EL (cell line): ENCODE measurements around the gene CAMK1G.

Source experiments
- DNase-seq: peaks from one replicate; pipeline ENCODE4 v3.0.0-alpha.2; 2016

CAMK1G gene

DNA sequence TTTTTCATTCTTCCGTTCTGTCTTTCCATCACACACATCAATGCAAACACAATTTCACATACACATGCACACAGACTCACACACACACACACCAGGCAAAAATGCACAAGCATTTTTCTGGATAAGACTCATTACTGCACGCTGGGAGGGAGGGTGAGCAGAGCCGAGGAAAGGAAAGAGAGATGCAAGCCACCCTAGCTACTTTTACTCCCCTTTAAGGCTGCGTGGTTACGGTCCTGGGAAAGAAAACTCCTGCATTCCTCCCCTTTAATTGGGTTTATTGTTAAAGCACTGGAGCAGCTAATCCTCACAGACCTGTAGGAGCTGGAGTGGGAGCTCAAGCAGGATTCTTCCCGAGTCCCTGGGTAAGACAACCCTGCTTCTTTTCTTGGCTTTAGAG is at the start of gene CAMK1G:
CAMK1G (plus strand) TSS at position 307 of the 400 bp plus-strand sequence. CDS start 11,270 bp downstream, outside the sequence.
- peak; percentile 83 for DNase-seq

DNA sequence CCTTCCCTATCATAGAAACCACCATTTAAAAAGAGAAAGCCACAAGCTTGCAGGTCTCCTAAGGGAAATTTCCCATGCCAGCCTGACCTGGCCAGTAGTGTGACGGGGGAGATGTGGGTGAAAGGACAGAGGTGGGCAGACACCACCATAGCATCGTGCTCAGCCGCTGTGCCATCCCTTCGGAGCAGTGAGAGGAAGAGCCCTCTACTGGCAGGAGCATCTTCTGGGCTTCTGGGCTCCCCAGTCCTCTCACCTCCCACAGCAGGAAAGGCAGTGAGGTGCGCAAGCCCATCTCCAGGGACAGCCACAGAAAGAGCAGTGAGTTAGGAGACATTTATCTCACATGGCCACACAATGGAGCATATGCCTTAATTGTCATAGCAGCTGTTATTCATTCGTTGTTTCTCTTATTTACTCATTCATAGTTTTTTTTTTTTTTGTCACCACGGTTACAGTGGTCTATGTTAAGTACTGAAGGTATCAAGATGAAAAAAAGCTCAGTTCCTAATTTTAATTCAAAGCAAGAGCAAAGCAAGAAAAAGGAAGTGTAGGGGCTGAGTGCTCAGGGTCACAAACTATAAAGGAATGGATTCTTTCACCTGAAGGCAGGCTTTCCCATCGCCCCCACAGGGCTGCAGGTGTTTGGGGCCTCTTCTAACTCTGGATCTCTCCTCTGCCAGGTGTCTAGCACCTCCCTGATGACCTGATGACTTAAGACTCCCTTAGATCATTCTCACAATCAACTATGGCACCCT is 48.8 kb upstream of the CAMK1G start:
- no peak for DNase-seq

DNA sequence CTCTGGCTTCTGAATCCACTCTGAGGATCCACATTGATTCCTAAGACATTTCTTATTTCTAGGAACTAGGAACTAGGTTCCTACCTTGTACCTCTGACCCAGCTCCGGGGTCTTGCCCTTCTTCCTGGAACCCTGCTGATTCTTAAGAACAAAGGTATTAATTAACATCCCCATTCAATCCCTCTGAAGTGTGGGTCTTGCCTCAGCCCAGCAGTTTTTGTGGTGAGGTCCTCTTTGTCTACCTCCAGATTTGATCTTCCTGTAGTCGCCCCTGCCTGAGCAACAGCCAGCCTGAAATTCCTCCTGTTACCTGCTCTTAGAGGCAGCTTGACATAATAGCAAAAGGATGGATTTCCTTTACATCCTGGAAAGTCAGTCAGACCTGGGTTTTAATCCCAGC is 46.7 kb upstream of the CAMK1G start:
- no peak for DNase-seq

DNA sequence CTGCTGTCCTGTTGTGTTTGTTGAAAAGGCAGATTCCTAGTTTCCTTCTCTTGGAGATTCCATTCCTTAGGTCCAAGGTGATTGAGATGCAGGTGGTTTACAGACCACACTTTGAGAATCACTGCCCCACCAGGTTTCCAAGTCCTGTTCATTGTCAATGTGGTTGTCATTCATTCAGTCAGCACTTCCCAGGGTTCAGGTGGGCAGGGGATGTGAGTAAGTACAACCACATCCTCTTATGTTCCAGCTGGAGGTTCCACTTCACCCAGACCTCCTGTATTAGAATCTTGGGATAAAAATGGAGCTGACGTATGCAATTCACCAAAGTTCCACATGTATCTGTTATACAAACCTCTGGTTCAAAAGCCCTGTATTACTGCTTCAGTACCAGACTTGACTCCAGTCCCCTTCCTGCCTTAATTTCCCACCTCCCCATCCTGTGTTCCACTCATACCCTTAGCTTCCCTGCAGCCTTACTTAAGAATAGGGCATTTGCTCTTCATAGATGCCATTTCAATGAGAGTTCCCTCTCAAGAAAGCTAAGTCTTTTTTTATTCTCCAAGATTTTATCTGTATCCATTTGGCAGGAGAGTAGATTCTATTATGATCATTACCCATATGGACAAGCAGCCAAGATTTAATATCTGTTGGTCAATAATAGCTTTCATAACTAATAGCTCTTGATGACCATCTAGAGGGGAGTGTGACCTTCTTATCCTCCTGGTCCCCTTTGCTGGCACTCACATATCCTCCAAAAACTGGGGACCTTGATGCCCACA is 46.0 kb upstream of the CAMK1G start:
- DNase-seq, result no peak

DNA sequence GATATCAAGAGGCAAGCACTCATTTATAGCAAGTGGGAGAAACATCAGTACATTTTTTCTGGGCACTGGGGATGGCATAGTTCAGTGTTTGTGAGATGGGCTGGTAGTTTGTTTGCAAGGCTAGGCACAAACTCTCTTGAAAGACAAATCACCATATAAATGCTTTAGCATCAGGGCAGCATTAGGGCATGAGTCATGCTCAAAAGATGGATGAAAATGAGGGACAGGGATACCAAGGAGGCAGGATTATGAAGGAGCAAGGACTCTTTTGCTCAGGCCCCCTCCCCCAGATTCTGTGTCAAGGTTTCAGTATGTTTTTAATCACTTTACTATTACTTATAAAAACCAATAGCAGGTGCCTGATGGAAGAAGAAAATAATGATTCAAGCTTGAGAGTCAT is 43.9 kb upstream of the CAMK1G start:
- peak; percentile 10 for DNase-seq

DNA sequence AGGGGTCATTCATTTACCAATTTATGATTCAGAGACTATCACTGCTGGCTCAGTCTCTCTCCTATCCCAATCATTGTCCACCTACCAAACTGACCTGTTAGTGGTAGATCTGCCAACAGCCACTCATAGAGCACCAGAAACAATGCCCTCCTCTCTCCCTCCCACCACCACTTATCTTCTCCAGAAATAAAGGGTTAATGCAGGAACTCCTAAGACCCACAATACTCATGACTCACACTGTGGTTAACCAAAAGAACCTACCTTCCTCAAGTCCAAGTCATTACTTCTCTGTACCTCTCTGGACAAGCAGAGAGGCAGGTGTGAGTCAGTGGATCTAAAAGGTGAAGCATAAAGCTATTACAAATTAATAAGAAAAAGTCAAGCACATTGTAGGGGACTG is 40.9 kb upstream of the CAMK1G start:
- peak; percentile 25 for DNase-seq

DNA sequence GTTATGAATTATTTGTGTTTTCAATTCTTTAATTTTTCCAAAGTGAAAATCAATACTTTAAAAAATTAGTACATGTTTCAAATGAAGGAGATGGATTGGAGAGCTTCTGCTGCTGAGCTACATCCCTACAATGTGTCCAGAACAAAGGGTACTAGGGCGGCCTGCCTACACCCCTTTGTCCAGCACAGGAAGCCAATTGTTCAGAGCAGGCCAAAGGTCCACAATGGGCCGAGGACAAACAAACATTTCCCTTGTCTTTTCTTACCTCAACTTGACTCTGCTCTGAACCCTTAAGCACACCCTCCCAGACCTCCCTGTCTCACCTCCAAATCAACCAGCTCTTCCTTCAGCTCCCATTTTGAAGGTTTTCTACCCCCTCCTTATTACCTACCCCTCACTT is 39.4 kb upstream of the CAMK1G start:
- DNase-seq, result no peak

DNA sequence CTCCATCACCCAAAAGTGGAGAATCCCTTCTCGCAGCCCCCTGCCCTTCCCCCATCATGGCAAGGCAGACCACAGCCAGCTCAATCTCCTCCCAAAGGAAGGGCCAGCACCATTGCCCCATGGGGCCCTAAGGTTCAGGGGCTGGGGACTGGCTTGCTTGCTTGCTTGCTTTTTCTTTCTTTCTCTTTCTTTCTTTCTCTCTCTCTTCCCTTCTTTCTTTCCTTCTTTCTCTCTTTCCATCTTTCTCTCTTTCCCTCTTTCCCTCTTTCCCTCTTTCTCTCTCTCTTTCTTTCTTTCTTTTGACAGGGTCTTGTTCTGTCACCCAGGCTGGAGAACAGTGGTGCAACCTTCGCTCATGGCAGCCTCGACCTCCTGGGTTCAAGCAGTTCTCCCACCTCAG is 38.1 kb upstream of the CAMK1G start:
- DNase-seq, result no peak

DNA sequence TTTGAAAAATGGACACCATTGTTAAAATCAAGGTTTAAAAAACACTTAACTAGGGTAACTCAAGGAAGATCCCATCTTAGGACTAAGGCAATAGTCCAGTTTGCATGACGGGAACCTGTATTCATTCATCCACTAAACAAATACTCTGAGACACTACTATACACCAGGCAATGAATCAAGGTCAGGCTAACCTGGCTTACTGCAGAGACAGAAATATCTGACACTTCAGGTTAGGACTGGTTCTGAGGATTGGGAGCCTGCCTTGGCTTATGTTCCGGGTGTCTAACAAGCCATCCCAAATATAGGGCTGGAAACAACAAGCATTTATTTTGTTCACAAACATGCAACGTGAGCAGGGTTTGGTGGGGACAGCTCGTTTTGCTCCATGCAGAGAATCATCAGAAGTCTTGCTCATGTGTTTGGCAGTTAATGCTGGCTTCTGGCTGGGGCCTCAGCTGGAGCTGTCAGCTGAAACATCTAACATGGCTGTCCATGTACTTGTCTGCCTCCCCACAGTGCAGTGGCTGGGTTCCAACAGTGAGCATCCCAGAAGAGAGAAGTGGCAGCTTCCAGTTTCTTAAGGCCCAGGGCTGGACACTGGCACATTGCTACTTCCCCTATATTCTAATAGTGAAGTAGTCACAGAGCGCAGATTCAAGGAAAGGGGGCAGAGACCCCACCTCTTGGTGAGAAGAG is 37.0 kb upstream of the CAMK1G start:
- no peak for DNase-seq

DNA sequence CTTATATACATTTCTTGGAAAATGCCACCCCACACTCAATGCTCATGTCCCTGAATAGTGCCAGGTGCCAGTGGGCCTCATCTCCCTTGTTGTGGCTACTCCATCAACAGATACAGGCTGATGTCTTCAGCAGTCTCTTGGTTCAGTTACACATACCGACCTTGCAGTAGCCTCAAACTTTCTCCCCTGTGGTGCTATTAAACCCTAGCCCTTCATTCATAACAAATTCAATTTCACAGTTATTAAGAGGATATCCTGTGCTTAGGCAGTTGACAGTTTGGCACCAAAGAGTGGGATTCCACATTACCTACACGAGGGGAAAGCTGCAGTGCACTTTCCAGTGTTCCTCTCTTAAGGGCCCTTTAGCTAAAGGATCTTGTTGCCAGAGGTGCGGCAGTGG is 35.9 kb upstream of the CAMK1G start:
- DNase-seq, result no peak

DNA sequence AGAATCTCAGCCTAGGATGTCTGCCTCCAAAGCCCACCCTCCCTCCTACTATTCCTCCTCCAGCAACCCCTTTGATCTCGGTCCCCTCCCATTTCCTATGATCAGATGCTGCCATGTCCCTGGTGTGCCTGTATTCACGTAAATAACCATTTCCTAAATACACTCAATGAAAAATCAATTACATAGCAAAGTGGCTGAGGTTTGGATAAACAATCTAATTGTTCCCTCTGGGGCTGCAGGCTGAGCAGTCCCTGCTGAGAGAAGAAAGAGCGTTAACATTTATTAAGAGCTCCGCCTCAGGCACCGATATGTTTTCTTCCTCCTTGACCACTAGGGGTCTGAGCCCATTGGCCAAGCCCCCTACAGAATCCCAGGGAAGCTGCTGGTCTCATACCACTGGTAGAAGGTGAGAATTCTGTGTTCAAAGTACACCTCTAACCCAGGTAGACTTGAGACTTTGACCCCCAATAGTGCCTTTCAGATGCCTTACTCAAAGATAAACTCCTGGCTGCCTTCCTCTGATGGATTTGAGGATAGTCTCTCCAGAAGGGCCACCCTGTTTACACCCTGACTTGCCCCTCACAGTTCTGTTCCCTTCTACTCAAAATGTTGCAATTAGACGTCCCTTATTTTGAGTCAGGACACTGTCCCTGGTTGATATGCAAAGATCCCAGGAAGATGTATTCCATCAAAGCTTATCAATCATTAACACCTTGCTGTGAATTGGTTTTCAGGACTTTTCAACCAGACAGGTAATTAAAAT is 33.9 kb upstream of the CAMK1G start:
- no peak for DNase-seq

DNA sequence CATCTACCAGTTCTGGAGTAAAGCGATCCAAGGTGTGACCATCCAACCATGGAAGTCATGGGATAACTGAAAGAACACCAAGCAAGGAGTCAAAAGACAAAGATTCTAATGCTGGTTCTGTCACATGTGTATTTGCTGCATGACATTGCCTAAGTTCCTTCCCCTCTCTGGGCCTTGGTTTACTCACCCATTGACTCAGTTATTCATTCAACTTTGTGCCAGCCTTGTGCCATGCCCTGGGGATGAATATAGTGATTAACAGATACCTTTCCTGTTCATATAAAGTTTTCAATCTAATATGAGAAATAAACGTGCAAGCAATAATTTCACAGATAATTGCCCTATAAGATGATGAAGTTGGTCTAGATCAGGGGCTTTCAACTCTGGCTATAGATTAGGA is 33.0 kb upstream of the CAMK1G start:
- no peak for DNase-seq

DNA sequence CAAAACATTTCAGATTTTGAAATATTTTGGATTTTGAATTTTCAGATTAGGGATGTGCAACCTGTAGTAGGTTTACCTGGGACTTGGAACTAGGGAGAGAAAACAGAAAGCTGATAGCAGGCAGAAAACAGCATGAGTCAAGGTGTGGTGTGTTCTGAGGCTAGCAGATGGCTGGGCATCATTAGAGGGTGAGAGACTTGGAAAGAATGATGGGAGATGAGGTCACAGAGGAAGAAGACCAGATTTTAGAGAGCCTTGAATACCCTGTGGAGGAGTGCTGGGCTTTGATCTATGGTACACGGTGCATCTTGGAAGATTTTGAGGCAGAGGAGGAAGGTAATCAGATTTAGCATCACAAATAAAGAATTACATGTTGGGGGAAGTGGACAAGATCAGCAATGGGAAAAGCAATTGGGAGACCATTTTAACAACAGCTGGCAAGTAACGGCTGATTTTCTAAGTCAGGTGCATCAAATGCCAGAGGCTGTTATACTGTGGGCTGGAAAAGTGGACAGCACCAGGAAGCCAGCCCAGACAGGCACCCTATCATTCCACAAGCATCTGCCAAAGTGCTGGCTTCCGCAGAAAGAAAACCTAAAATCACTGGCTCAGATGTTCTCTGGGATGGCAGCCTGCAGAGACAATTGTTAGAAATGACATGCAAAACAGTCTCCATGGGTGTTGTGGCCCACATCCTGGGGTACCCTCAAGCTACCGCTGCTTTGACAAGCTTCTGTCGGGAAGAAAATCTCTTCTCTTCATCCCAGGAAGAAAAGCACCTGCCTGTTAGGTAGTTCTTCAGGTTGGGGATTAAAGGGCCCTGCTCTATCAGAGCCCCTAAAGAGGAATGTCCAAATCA is 30.9 kb upstream of the CAMK1G start:
- DNase-seq, result no peak

DNA sequence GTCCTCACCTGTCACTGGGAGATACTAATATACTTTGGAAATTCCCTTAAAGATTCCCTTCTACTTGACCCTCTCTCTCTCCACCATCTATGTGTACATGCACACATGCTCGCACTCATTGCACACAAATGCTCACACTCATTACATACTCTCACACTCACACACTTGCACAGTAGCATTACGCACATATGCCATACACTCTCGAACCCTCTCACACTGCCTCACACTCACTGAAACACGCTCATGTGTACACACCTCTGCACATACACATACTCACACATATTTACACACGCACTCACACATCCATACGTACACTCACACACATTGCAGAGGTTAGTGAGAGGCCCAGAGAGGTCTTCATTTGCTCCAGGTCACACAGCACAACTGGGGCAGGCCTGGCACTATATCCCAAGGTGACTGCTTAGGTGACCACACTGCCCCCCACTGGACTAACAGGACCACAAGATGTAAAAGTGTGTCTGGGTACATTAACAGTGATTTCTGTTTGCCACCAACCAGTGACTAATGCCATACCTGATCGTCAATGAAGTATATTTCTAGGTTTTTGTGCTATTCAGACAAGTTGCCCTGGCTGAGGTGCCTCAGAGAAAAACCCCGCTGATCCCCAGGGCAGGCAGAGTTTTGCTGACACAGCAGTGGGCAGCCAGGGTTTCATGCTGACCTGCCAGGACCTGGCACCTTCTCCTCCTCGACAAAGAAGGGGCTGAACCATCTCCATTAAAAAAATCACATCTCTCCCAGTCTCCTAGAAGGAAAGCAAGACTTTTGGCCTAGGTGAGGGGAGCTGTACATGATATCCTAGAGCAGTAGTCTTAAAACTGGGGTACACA is 28.5 kb upstream of the CAMK1G start:
- DNase-seq, result no peak

DNA sequence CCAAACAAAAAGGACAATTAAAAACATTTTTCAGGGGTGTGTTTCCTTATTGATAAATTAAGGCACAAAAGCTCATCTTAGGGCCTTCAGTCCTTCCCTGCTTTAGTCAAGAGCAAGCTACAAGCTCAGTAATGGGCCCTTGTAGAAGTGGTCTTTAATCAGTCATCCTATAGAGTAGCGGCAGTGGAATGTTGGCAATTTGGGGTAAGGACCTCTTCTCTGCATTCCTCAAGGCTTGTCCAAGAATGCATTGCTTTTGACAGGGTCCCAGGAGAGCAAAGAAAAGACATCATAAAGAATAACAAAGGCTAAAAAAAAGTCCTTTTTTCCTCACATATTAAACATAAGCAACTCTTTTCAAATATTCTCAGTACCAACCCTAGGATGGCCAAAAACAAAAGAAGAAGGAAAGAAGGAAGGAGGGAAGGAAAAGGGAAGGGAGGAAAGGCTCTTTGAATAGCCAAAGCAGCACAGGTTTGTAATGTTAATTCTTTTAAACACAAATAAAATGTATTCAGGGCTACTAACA is 27.3 kb upstream of the CAMK1G start:
- peak; percentile 11 for DNase-seq

DNA sequence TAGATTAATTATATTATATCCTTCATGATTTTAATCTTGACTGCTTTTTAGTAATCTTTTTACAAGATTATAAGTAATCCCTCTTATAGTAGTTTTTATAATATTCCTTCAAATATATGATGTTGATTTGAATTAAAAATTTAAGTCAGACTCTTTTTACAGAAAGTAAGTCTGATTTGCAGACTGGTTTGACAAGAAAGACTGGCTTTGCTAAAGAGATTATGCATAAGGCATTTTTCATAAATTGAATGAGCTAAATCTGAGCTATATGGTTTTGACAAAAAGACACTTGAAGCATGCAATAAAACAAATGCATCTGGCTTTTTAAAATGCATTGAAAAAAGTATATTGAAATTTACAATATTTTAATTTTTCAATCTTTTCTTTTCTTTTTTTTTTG is 26.3 kb upstream of the CAMK1G start:
- DNase-seq, result no peak

DNA sequence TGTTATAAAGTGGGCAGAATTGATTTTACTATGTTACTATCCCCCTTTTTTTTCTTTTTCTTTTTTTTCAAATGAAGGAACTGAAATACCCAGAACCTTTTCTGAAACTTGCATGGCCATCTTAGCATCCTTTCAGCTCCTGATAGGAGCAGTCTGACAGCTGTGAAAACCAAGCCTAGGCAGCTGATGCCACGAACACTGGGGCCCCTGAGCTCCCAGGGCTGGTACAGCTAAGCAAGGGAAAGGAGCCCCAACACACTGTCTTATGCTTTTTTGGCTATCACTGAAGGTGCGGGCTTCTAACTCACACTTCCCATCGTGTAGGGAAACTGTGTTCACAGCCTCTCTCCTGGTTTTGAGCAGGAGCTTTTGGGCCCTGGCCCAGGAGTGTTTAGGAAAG is 23.0 kb upstream of the CAMK1G start:
- DNase-seq, result no peak

DNA sequence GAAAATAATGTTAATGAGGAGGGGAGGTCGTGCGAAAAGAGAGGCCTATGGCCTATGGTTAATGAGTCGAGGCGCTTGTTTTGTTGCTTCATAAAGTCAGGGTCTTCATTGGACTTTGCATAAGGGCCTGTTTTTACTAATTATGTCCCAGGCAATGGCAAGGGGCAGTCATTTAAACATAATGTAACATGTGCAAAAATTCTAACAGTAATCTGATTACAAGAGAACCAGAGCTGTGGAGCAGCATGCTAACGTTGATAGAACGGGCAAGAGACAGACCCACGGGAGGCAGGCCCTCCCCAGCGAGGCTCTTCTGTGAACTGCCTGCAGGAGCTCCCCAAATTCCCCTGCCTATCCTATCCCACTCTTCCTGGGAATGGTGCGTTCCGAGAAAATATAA is 22.6 kb upstream of the CAMK1G start:
- no peak for DNase-seq

DNA sequence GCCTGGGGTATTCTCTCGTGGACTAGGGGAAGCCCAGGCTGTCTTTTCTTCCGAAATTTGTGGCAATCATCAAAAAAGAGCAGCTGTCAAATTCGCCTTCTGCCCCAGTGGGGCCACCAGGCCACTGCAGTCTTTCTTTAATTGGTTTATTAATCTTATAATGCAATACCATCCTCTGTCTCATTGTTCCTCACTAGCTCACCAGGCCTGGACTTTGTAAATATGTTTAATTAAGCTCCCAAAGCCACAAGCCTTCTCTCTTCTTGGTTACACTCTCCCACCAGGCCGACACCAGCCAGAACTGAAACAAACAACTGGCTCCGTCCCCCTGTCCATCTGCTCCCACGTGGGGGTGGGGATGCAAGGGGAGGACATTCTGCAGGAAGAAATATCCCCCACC is 22.0 kb upstream of the CAMK1G start:
- DNase-seq, result no peak

DNA sequence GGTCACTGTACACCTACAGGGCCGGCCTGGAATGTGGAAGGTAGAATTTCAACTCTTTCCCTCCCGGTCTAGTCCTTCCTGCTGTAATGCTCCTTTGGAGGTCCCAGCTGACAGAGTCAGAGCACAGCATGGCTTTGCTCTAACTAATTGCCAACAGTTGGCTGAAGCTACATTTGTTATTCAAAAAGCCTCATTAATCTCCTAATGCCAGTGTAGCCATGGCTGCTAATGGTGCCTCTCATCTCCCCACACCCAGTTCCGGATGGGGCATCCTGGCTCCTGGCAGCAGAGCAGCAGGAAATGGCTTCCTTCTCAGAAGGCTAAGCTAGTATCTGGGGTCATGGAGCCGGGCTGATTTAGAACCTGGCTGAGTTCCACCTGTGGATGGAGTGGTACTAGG is 18.7 kb upstream of the CAMK1G start:
- no peak for DNase-seq
